IPS-18c (cell line): ENCODE results near the gene RP9.

ENCODE experiments used
- H3K4me3 ChIP-seq: 2 replicates; pipeline ENCODE4 v1.7.0; 2013; ENCODE audit warnings: low read depth, mild to moderate bottlenecking, low read length, moderate library complexity; ENCODE audit not compliant: insufficient read depth
- H3K9me3 ChIP-seq: one replicate; pipeline ENCODE4 v1.6.1; 2013; ENCODE audit warnings: mild to moderate bottlenecking, low read length, moderate library complexity; ENCODE audit not compliant: control insufficient read depth, insufficient read depth

The RP9 gene, protein sequence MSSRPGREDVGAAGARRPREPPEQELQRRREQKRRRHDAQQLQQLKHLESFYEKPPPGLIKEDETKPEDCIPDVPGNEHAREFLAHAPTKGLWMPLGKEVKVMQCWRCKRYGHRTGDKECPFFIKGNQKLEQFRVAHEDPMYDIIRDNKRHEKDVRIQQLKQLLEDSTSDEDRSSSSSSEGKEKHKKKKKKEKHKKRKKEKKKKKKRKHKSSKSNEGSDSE

DNA sequence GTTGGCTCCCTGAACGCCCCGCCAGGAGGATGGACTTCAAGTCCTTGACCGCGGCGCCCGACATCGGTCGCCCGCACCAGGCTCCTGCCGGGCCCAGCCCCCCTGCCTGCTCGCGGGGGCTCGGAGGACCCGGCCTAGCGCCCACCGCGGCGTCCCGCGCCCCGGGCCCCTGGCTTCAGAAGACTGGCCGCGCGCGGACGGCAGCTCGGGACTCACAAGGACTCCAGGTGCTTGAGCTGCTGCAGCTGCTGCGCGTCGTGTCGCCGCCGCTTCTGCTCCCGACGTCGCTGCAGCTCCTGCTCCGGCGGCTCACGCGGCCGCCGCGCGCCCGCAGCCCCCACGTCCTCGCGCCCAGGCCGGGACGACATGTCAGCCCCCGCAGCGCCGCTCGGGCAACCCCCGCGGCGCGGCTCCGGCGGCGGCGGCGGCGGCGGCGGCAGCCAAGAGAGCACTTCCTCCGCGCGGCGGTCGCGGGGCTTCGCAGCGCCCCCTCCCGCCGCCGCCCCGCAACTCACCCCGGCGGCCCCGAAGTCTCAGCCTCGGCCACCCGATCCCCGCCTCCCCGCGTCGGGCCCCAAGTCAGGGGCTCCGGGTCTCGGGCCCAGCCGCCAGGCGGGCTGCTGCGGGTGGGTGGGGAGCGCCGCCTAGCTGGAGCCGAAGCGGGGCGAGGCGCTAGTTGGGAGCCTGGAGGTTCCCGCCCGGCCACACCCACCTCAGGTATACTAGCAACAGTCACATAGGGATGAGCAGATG, at the start of gene RP9:
Gene RP9, minus strand, starts transcription at position 400 of the 753 bp plus-strand sequence. Its CDS starts 32 bp downstream, at position 368.
- H3K4me3 ChIP-seq: peak within 1 kb of the TSS; percentile 92
- H3K9me3 ChIP-seq: no peaks in the 10 kb centered on the region

DNA sequence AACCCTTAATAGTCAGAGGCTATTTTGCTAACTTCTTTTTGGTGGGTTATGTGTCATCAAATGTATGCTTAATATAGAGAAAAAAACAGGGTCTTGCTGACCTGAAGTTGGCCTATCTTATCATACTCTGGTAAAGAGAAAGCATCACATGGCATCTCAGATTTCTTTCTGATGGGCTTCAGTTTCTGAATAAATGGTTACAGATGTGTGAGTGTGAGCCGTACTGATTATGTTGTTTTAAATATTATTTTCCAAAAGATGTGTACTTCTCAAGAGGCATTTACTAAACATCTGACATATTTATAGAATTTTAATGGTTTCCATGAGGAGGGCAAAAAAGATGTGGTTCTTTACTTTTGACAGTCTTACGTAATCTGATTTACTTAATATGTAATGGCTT, 48.6 kb upstream of the RP9 start:
- no peaks in the 10 kb centered on the region for H3K9me3 ChIP-seq
- no peak overlapping the region for H3K4me3 ChIP-seq

DNA sequence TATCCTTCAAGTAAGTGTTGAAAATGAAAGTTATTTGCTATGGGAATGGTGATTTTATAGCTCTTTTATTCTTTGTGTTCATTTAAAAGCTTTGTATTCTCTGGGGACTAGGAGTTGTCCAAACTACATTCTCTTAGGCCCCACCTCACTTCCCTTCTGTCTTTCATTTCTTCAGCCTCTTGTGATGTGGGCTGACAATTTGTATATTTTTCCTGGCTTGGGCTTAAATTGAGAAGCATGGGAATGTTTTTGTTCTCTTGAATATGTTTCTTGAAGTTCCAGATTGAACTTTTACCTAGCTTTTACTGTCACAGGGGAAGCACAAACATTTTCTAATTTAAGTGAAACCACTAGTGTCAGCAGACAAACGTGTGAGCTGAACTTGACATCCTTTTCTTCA, 48.1 kb upstream of the RP9 start:
- Histone ChIP-seq H3K4me3 (no peak overlapping the region), H3K9me3 (no peaks in the 10 kb centered on the region)

DNA sequence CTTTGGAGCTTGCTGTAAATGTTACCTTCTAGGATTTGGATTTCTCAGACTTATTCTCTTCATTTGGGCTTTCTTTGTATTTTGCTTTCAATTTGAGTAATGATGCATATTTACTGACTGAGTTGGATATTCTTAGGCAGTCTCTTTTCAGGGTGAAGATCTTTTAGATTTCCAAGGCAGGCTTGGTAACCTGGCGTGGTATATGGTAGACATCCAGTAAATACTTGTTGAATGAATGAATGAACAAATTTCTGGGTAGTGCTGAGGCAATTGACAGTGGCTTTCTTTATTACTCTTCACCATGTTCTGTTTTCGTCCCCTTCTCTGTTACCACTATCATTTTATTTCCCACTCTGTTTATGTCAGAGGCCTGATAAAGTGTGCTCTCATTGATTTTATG, 47.2 kb upstream of the RP9 start:
- Histone ChIP-seq H3K4me3 (no peak overlapping the region), H3K9me3 (no peaks in the 10 kb centered on the region)

DNA sequence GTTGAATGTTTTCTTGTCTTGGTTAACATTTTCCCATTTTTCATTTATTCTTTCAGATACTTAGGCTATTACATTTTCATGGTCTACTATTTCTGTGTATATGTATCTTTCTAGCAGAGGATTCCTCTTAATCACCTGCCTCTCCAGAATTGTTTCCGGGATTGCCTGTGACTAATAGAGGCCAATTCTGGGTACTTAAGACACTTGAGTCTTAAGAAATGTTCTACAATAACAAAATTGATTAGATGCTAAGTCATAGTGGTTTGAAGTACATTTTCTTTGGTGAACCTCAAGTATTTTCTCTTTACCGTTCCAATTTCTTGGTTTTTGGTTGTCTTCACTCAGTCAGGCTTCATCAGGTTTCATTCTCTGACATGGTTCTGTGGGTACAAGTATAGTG, 46.6 kb upstream of the RP9 start:
- Histone ChIP-seq H3K4me3 (no peak overlapping the region), H3K9me3 (no peaks in the 10 kb centered on the region)

DNA sequence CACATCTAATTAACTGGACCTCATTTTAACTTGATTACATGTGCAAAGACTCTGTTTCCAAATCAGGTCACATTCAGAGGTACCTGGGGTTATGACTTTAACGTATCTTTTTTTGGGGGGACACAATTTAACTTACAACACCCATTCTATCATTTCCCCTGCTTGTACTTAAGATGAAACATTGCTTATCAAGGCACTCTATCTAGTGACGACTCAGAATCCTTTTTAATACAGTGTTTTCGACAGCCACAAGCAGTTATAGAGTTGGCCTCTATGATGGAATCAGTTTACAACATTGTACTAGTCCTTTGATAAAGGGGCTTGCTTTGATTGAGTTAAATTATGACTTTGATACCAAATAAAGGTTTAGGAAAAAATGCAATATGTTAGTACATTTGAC, 42.9 kb upstream of the RP9 start:
- no peak overlapping the region for H3K4me3 ChIP-seq

DNA sequence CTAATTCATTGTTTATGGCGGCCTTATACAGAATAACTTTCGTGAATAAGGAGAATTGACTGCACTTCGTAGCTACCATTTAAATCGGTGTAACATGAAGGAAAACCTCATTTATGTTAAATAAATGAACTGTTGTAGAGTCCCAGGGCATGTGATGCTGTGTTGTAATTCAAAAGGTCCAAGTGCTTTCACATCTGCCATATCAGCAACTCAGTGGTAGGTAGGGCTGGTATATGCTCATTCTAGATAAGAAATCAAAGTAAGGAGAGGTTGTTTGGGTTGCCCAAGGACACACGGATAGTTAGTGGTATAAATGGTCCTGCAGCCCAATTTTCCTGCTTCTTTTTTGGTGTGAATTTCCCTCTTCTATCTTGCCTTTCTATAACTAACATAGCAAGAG, 36.0 kb upstream of the RP9 start:
- Histone ChIP-seq H3K4me3 (no peak overlapping the region), H3K9me3 (no peaks in the 10 kb centered on the region)

More for the DNA sequence above, 42.9 kb upstream of the RP9 start:
- H3K9me3 ChIP-seq: no peaks in the 10 kb centered on the region

DNA sequence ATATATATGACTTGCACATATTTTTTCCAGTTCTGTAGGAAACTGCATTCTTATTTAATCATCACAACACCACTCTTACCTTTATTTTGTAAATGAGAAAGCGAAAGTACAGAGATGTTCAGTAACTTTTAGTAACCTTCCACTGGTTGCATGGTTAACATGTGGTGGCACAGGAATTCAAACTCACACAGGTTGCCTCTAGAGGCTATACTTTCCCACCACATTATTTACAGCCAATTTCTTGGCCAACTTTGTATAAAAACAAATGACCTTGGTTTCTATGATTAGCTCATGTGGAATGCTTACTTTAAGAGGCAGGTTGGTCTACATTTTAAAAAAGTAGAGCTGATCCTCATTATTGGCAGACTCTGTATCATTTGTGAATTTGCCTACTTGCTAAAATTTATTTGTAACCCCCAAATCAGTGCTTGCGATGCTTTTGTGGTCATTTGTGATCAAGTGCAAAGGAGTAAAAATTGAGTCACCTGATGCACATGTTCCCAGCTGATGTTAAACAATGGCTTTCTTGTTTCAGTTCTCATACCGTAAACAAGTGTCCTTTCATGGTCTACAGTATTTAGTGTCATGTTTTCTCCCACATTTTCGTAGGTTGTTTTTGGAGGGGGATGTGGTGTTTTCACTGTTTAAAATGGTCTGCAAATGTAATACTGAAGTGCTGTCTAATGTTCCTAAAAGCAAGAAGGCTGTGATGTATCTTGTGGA, 35.0 kb upstream of the RP9 start:
- Histone ChIP-seq H3K4me3 (no peak overlapping the region), H3K9me3 (no peaks in the 10 kb centered on the region)

DNA sequence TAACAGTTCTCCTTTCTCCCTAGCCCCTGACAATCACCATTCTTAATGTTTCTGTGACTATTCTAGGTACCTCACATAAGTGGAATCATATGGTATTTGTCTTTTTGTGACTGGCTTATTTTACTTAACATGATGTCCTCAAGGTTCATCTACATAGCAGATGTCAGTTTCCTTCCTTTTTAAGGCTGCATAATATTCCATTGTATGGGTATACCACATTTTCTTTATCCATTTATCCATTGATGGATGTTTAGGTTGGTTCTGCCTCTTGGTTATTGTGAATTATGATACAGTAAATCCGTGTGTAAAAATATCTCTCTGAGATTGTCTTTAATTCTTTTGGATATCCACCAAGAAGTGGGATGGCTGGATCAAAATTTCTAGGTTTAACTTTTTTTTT, 33.4 kb upstream of the RP9 start:
- no peaks in the 10 kb centered on the region for H3K9me3 ChIP-seq
- H3K4me3 ChIP-seq: no peak overlapping the region

DNA sequence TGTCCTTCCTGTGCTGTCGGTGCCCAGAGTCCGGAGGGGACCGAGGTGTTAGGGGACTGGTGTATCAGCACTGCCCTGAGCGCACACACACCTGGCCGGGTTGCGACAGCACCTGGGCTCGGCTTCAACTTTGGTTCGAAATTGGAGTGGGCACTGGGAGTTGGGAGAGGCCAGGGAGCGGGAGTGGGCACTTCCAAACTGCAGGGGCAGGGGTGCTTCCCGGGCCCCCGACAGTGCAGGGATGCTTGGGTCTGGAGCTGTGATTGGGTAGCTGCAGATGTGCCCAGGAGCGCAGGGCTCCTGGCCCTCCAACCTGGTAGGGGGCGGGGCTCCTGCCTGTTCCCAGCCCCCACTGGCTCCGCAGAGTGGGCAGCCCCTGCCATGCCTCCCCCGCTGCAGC, 27.9 kb upstream of the RP9 start:
- no peak overlapping the region for H3K4me3 ChIP-seq
- H3K9me3 ChIP-seq: no peaks in the 10 kb centered on the region

DNA sequence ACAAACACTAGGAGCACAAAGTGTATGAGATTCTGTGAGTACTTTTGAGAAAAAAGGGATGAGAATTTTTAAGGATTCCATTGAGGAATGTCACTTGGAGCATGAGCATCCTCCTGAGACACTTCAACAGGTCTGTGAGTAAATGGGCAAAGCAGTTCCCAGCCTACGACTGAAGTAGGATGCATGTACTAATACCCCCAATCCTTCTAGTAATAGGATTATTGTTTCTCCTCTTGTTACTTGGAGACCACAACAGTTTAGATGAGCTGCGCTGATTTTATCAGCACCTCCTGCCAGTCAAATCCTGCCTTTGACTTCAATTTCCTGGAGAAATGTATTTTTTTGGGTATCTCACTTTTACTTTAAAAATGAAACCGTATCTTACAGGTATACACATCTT, 21.0 kb upstream of the RP9 start:
- Histone ChIP-seq H3K9me3 (no peaks in the 10 kb centered on the region), H3K4me3 (peak overlapping the region; percentile 89; the same call in 1 of the 2 replicates)

DNA sequence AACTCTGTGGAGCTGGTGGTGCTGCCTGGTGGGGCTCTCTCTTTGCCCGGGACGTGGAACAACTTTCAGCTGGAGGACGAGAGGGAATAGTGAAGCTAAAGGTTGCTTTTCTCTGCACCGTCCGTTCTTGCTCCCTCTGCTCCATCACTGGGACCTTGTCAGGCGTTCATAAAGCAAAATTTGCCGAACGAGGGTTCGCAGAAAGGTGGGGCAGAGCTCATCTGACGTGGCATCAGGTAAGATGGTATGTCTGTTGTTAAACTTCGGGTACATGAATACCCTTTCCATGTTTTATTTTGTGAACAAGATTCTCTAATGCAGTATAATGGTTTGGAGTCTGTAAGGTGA, 20.6 kb upstream of the RP9 start:
- Histone ChIP-seq H3K4me3 (peak overlapping the region; percentile 89), H3K9me3 (no peaks in the 10 kb centered on the region)

DNA sequence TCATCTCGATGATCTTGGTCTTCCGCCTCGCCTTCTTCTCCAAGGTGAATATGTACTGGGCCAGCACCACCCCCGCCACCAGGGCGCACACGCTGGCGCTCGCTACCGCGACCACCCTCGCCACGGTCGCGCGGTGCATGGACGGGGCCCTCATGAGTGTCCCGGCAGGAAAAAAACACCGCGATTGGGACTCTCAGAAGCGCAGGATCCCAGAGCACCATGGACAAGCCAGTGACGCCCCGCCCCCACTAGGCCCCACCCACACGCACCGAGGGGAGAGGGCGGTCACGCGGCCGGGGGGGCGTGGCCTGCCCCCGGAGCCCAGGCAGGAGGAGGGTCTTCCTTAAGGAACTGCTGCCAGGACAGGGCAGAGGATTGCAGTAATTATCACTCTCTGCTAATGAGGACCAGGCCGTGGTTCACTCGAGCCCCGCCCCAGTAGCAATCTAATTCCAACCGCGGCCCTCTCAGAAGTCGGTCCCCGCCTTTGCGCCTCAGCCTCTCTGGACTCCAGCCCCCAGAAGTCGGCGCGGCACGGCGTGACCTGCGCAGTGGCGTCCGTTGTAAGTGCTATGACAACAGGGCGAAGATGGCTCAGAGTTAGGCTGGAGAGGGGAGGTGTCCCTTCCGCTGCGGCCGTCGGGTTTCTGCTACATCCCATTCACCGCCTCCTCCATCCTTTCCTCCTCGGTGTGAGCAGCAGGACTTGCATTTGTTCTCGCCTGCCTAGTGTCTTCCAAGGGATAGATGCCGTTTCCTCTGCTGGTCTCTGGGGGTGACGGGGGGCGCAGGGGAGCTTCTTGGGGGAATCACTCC, 20.0 kb upstream of the RP9 start, which contains the start of gene BBS9:
Gene BBS9, plus strand, starts transcription at position 575 of the 816 bp plus-strand sequence. CDS start 16,689 bp downstream, outside the sequence.
- Histone ChIP-seq H3K4me3 (peak within 1 kb of the TSS; percentile 89), H3K9me3 (no peaks in the 10 kb centered on the region)

DNA sequence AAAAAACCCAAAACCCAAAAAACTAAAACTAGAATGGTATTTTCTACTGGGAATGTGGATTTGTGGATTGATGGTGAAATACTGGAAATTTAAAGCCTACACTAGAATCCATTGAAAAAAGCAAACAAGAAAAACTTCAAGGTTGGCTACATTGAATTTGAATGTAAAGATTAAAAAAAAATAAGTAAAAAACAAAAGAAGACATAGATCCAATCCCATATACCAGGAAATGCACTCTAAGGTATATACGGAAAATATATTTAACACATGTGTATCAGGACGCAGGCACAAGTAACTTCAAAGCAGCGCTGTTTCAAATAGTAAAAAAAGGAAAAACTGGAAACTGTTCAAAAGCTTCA, 19.4 kb upstream of the RP9 start:
- Histone ChIP-seq H3K4me3 (peak overlapping the region; percentile 89), H3K9me3 (no peaks in the 10 kb centered on the region)

DNA sequence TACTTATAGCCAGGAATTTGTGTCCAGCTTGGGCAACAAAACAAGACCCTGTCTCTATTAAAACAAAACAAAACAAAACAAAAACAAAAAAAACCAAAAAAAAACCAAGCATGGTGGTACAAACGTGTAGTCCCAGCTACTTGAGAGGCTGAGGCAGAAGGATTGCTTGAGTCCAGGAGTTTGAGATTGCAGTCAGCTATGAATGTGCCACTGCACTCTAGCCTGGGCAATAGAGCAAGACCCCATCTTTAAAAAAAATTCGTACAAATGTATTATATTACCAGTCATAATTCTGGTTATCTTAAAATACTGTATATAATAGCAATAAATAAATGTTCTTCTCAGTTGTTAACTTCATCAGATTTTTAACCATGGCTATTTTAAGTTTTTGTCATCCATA, 17.9 kb upstream of the RP9 start:
- Histone ChIP-seq H3K9me3 (no peaks in the 10 kb centered on the region), H3K4me3 (no peak overlapping the region)

DNA sequence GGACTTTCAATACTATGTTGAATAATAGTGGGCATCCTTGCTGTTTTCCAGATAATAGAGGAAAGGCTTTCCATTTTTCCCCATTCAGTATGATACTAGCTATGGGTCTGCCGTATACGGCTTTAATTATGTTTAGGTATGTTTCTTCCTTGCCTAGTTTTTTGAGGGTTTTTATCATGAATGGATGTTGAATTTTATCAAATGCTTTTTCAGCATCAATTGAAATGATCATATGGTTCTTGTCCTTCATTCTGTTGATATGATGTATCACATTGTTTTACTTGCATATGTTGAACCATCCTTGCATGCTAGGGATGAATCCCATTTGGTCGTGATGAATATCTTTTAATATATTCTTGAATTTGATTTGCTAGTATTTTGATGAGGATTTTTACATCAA, 9.2 kb upstream of the RP9 start:
- Histone ChIP-seq H3K4me3 (no peak overlapping the region), H3K9me3 (no peaks in the 10 kb centered on the region)

DNA sequence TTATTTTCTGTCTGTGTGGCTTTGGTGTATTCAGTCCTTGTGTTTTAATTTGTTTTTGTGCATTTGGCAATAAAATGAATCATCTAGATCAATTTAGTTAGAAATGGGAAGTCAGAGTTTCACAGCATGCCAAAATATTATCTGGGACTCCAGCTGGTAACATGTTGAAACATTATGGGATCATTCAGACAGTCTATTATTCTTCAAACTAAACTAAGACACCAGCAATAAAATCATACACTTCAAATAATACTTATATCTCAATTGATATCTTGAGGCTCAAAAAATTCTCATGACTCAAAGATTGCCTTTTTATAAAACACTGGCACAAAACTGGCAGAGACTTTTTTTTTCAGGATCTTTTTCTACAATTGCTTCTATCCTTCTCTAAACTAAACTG, 5.8 kb upstream of the RP9 start:
- H3K4me3 ChIP-seq: no peak overlapping the region
- H3K9me3 ChIP-seq: no peaks in the 10 kb centered on the region
